OCI-LY3 (cell line): Measurements from ENCODE around the gene MRC2.

Experiments used
- H2AFZ ChIP-seq: fragments of 200-600, 300-600 bp; shearing (Covaris generic); 2 replicates; pipeline ENCODE4 v1.6.0; 2014; ENCODE audit warnings: antibody characterized with exemption, low read depth, low read length
- H3K27ac ChIP-seq: fragments of 200-600, 300-600 bp; sonication (generic); 2 replicates; pipeline ENCODE4 v1.5.1; 2014; ENCODE audit warnings: mild to moderate bottlenecking, low read length, moderate library complexity, mixed read lengths
- H3K27me3 ChIP-seq: fragments of 200-600, 300-600 bp; sonication (generic); 2 replicates; pipeline ENCODE4 v1.6.1; 2014; ENCODE audit warnings: low read depth, low read length, mixed read lengths
- H3K36me3 ChIP-seq: fragments of 200-600, 300-600 bp; sonication (generic); replicated peaks from 2 replicates; pipeline ENCODE3; 2014; ENCODE audit warnings: low read depth, low read length, mixed read lengths
- H3K4me1 ChIP-seq: fragments of 300-600, 200-600 bp; sonication (generic); 2 replicates; pipeline ENCODE4 v1.6.1; 2014; ENCODE audit warnings: low read length, mixed read lengths
- H3K4me2 ChIP-seq: fragments of 200-600, 300-600 bp; sonication (generic); 2 replicates; pipeline ENCODE4 v1.6.1; 2014; ENCODE audit warnings: low read length, mixed read lengths
- H3K4me3 ChIP-seq: fragments of 300-600, 200-600 bp; sonication (generic); 2 replicates; pipeline ENCODE4 v1.5.1; 2014; ENCODE audit warnings: antibody characterized with exemption, mild to moderate bottlenecking, low read length, moderate library complexity
- H3K79me2 ChIP-seq: fragments of 300-600, 200-600 bp; shearing (Covaris generic); 2 replicates; pipeline ENCODE4 v1.6.1; 2014; ENCODE audit warnings: mild to moderate bottlenecking, low read length, mixed read lengths
- H3K9ac ChIP-seq: fragments of 300-600, 200-600 bp; shearing (Covaris generic); 2 replicates; pipeline ENCODE4 v1.6.0; 2014; ENCODE audit warnings: mild to moderate bottlenecking, low read length, moderate library complexity
- H3K9me3 ChIP-seq: fragments of 200-600, 300-600 bp; shearing (Covaris generic); 2 replicates; pipeline ENCODE4 v1.6.1; 2014; ENCODE audit warnings: low read length, mixed read lengths; ENCODE audit not compliant: insufficient read depth
- H4K20me1 ChIP-seq: fragments of 200-600, 300-600 bp; sonication (generic); 2 replicates; pipeline ENCODE4 v1.6.1; 2016; ENCODE audit warnings: low read length, mixed read lengths; ENCODE audit not compliant: insufficient read depth
- EZH2phosphoT487 ChIP-seq: fragments of 200-600 bp; shearing (Covaris generic); IDR thresholded peaks from 2 replicates; pipeline ENCODE4 v1.6.1; 2018; ENCODE audit warnings: antibody characterized with exemption, mixed run types, low read depth
- TF ChIP-seq, protein P1 (sequence below): fragments of 200-600, 300-600 bp; sonication (generic); IDR thresholded peaks from 2 replicates; pipeline ENCODE4 v1.5.1; 2014; ENCODE audit warnings: antibody characterized with exemption, low read length, low read depth

Gene MRC2

DNA sequence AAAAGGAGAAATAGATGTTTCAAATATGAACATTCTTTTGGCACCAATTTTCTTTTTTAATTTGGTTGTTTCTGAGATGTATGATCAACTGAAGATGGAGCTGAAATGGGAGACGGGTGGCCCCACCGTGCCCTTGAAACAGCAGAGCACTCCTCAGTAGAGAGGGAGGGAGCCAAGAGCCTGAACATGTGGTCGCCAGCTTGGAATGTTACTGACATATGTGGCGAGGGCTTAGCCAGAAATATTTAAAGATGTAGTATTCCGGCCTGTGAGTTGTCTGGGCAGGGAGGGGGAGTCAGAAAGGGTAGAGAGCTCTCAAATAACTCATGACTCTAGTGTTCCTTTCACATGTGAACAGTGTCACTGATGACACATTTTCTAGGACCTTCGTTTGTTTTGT, 13.3 kb upstream of the MRC2 start:
- no peaks in the 10 kb centered on the region for H4K20me1 ChIP-seq
- no peak overlapping the region for H3K4me2 ChIP-seq
- no peak overlapping the region for H2AFZ ChIP-seq
- H3K36me3 ChIP-seq, result peaks cover 35% of the 10 kb centered on the region
- H3K9ac ChIP-seq, result no peak overlapping the region
- H3K9me3 ChIP-seq, result no peaks in the 10 kb centered on the region
- H3K4me3 ChIP-seq, result no peak overlapping the region
- H3K4me1 ChIP-seq, result peaks cover 22% of the 10 kb centered on the region
- H3K79me2 ChIP-seq, result no peaks in the 10 kb centered on the region
- no peaks in the 10 kb centered on the region for H3K27me3 ChIP-seq
- TF ChIP-seq EZH2phosphoT487, result no peak
- TF ChIP-seq, protein P1, sequence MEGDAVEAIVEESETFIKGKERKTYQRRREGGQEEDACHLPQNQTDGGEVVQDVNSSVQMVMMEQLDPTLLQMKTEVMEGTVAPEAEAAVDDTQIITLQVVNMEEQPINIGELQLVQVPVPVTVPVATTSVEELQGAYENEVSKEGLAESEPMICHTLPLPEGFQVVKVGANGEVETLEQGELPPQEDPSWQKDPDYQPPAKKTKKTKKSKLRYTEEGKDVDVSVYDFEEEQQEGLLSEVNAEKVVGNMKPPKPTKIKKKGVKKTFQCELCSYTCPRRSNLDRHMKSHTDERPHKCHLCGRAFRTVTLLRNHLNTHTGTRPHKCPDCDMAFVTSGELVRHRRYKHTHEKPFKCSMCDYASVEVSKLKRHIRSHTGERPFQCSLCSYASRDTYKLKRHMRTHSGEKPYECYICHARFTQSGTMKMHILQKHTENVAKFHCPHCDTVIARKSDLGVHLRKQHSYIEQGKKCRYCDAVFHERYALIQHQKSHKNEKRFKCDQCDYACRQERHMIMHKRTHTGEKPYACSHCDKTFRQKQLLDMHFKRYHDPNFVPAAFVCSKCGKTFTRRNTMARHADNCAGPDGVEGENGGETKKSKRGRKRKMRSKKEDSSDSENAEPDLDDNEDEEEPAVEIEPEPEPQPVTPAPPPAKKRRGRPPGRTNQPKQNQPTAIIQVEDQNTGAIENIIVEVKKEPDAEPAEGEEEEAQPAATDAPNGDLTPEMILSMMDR, result no peak
- no peak overlapping the region for H3K27ac ChIP-seq

DNA sequence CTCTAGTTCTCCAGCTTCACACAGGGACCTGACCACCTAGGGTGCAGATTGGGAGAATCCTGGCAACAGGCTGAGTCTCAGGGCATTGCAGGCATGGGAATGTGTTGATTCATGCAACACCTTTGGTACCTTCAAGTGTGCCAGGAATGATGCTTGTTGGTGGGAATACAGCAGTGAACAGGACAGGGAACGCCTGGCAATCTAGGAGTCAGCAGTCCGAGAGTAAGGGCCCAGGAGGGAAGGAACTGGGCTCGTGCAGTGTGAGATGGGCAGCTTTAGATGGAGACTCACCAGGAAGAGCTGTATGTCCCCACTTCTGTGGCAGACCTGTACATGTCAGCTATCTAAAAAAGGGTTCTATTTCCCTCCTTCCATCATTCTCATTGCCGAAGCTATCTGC, 12.0 kb upstream of the MRC2 start:
- no peak overlapping the region for H2AFZ ChIP-seq
- H3K27ac ChIP-seq, result no peak overlapping the region
- no peak overlapping the region for H3K4me2 ChIP-seq
- H3K79me2 ChIP-seq, result no peaks in the 10 kb centered on the region
- TF ChIP-seq, protein P1, result no peak
- no peaks in the 10 kb centered on the region for H3K27me3 ChIP-seq
- H3K9me3 ChIP-seq, result no peaks in the 10 kb centered on the region
- no peak overlapping the region for H3K9ac ChIP-seq
- H3K4me1 ChIP-seq, result peaks cover 18% of the 10 kb centered on the region
- H3K4me3 ChIP-seq, result no peak overlapping the region
- H4K20me1 ChIP-seq, result no peaks in the 10 kb centered on the region
- peaks cover 24% of the 10 kb centered on the region for H3K36me3 ChIP-seq

DNA sequence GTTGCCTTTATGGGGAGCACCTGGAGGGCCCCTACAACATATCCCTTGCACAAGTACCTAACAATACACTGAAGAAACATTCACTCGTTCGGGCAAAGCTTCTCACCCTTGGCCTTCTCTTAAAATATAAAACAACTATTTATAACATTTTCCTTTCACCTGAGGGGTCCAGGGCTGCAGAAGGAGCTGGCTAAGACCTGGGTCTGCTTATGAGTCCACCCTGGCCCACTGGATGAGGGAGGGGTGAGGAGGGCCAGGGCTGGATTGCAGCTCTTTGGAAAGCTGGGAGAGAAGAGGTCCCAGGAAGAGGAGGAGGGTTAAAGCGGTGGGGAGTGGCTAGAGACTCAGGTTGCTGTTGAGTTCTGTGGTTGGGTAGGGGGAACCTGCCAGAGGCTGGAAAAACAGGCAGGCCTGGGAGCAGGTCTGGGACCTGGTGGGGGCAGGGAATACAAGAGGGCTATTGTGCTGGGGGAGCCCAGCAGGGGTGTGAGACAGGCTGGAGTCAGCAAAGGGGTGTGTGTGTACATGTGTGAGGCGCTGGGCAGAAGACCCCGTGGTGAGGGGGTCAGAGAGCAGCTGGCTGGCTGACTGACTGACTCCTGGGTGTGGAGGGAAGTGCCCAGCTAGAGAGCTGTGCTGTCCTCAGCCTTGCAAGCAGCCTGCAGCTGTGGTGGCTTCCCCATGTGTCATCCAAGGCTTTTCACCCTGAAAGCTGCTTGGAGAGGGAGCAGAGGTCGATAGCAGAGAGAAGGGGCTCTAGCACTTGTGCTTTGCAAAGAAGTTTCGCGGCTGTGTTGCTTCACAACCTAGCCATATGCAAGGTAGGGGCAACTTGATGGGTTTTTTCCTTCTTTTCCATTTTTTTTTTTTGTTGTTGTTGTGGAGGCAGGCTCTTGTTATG, 10.2 kb upstream of the MRC2 start:
- H3K9ac ChIP-seq, result no peak overlapping the region
- TF ChIP-seq, protein P1, result no peak
- no peak for TF ChIP-seq EZH2phosphoT487

DNA sequence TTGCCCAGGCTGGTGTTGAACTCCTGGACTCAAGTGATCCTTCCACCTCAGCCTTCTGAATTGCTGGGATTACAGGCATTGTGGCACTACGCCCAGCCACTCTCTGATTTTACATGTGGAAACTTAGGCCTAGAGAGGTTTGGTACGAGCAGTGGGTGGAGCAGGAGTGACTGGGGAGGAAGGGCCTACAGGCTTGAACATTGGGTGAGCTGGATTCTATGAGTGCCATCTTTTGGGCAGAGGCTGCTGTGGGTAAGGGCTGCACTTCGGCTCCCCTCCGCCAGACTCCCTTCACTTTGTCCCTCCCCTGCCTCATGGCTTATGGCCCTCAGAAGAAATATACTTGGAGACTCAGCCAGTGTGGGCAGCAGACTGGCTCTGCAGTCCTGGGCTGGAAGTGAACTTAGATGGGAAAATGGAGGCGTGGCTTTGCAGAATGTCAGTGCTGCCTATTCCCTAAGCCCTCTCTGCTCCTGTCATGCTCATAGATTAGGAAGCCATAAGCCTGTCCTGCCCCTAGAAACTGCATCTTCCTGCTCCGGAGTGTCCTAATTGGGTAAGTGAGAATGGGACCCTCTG, 9.5 kb upstream of the MRC2 start:
- TF ChIP-seq, protein P1, result no peak
- no peak for TF ChIP-seq EZH2phosphoT487
- Histone ChIP-seq H3K27me3 (no peaks in the 10 kb centered on the region), H3K4me1 (no peaks in the 10 kb centered on the region), H2AFZ (no peak overlapping the region), H3K9me3 (no peaks in the 10 kb centered on the region), H3K4me3 (no peak overlapping the region), H3K9ac (no peak overlapping the region), H3K36me3 (peaks cover 16% of the 10 kb centered on the region), H3K27ac (no peak overlapping the region), H3K79me2 (no peaks in the 10 kb centered on the region), H4K20me1 (no peaks in the 10 kb centered on the region), H3K4me2 (no peak overlapping the region)

More for the DNA sequence above, 10.2 kb upstream of the MRC2 start:
- peaks cover 2% of the 10 kb centered on the region for H3K4me1 ChIP-seq
- no peaks in the 10 kb centered on the region for H3K79me2 ChIP-seq
- H3K27ac ChIP-seq, result no peak overlapping the region
- no peak overlapping the region for H2AFZ ChIP-seq
- H3K27me3 ChIP-seq, result no peaks in the 10 kb centered on the region
- no peak overlapping the region for H3K4me2 ChIP-seq
- H3K4me3 ChIP-seq, result no peak overlapping the region
- H4K20me1 ChIP-seq, result no peaks in the 10 kb centered on the region
- peaks cover 16% of the 10 kb centered on the region for H3K36me3 ChIP-seq
- H3K9me3 ChIP-seq, result no peaks in the 10 kb centered on the region
